GM21786 (cell line): ENCODE results near the gene COL4A2.

Source experiments
- ATAC-seq: cut with Tn5 transposase; IDR thresholded peaks from one replicate; pipeline ENCODE4 v1.9.1; 2021; ENCODE audit not compliant: unreplicated experiment

The COL4A2 gene

DNA sequence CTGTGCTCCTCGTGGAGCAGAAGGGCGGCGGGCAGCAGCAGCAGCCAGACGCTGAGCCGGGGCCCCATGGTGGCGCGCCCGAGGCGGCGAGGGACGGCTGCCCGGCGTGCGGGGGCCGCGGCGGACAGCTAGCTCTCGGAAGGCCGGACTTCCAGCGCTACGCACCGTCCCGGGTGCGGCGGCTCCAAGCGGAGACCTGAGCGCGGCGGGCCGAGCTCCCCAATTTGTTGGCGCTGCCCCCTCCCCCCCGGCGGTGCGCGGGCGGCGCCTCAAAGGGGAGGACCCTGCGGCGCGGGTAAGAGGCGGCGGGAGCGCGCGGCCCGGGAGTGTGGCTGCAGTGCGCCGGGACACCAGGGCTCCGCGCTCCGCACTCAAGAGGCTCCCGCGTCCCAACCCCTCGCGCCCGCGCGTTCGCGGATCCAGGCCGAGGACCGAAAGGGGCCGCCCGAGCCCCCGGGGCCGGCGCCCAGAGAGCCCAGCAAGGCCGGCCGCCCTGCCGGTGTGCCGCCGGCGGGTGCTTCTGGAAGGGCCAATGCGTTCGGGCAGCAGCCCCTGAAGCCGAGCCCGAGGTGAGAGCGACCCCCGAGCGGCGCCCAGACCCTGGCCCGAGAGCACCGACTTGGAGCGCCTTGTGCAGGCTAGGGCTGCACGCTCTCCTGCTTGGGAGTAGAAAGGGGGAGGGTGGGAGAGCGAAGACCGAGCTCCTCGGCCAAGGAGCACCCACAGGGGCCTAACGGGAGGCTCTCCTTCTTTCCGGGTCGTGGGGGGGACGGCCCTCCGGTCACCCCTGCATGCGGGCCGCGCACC is at the start of gene COL4A2, which contains the start of gene COL4A1:
TSS of gene COL4A2 (plus strand) at position 325 of the 807 bp plus-strand sequence. CDS start 620 bp downstream, outside the sequence.
TSS of gene COL4A1 (minus strand) at position 198 of the 807 bp plus-strand sequence. CDS start at position 68, 130 bp downstream.
- no peak for ATAC-seq

DNA sequence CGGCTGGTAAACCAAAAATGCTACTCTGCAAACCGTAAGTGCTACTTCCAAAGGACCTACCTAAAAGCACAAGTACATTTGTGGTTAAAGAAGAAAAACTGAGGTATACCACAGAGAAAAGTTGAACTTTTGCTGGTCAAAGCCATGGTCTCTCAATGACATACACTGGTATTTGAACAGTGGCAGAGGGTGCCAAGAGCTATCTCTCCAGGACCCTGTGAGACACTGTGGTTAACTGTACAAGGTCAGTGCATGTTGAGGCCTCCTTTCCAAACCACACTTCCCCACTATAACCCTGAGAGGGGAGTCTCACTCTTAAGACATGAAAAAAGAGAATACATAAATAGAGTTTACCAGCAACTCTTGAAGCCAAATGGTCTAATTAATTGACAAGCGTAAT is 49.7 kb upstream of the COL4A2 start:
- ATAC-seq, result peak; percentile 56

DNA sequence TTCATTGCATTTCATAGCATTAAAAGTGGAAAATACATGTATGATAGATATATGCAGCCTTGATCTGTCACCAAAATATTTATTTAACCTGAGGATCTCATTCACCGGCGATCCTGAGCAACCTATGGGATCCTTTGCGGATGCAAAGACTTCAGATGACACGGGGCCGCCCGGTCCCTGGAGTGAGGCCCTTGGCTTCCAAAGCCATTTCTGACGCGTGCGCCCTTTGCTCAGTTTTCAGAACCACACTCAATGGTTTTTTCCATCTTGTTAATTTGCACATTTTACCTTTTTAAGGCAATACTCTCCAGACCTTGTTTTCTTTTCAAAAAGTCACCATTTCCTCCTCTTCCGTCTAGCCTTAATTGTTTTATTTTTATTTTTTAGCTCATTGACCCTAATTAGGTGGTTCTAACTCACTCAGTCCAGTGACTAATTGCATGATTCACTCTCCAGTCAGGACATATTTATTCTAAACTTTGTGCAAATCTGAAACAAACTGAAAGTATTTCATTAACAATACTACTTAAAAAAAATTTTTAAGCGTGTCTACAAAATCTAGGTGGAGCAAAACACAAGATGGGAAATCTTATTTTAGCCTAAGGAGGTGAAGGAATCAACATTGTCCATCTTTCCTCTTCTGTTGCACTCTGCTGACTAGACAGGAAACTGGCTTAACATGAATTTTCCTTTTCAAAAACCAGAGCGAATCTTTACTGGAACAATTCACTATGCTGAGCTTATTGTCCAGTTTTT is 48.0 kb upstream of the COL4A2 start:
- ATAC-seq, result no peak

DNA sequence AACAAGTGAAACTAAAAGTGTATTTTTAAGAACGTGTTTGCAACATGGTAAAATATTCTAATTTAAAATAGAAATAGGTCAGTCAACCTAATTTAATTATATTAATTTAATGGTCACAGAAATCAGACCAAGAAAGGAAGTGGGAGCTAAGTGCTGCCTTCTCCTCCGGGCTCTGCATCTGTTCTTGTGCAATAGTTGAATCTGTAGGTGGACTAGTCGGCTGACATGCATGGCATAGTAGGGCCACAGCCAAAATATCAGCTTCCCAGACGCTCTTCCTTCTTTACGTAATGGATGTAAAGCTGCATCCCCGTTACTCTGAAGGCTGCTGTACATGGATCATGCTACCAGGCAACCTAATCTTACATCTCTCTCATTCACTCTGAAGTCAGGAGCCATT is 47.4 kb upstream of the COL4A2 start:
- ATAC-seq, result no peak

DNA sequence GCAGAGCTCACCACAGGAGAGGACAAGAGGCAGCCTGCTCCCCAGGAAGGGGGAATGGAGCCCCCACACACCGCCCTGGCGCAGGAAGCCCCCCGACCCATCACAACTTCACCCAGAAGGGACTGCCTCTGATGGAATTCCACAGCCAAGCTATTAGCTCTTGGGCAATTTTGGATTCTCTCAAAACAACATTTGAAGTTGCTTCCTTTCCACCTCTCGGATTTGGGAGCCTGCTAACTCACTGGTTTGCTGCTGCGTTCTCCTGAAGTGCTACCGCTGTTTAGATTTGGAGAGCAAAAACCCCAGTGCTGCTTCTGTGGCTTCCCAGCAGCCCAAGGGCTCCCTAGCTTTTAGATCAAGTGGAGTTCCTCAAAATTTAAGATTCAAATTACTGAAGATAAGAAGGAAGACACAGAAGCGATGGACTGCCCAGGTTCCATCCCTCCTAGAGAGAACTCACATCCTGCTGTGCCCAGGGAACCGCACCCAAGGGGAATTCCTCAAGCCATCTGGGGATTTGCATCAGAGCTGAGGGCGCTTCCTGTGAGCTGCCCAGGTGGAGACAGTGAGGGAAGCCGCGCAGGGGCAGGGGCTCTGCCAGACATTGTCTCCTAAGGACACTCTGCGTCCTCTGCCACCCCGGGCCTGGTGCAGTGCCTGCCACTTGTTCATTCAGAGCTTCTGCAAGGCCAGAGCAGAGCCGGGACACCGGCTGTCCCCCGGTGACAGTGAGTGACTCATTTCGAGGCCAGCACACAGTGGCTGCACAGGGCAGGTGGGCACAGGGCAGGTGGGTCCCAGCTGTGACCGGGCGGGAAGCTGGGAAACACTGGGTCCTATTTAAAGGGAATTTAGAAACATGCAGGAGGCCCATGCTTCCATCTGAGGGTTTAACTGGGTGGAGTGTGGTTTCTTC is 45.7 kb upstream of the COL4A2 start:
- no peak for ATAC-seq

DNA sequence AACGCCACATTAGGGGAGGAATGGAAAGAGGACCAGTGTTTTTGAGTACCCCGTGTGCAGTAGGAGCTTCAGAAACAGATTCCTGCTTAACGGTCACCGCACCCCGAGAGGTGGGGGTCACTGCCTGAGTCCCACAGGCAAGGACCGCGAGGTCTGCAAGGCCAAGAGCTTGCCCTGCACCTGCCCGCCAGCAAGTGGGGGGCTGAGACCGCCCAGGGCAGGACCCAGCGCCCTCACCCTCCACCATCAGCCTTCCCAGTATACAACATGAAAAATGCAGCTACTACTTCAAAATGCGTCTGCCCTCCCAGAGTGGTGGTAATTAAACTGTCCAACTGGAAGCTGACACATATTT is 45.0 kb upstream of the COL4A2 start:
- no peak for ATAC-seq

DNA sequence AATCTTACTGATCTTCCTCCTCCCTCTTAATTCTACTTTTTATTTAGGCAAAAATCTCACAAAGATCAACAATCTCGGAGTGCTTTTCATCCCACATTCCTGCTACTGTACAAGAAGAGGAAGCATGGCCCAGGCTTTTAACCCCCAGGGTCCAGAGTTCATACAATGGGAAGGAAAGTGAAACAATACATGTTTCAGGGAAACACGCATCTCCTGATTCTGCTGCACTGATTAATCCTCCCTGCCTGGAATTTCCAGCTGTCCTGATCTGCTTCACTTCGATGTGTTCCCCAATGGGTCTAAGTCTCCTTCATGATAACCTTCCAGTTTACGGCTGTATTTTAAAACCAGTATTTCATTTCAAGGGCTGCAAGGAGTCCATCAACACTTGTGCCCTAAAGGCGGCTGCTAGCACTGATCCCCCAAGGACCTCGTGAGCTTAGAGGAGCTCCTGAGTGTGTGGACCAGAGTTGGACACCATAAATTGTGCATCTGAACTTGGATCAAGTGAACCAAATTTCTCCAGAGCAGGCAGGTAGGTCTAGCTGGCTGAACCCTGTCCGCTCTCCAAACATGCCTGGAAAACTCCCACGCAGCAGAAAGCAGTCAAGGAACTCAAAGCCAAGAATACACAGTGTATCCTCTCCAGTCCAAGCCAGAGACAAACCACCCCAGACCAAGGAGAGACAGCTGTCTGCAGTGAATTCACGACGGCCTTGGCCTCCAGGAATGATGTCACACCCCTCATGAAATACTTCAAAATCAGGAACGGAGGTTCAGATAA is 44.4 kb upstream of the COL4A2 start:
- ATAC-seq, result no peak

DNA sequence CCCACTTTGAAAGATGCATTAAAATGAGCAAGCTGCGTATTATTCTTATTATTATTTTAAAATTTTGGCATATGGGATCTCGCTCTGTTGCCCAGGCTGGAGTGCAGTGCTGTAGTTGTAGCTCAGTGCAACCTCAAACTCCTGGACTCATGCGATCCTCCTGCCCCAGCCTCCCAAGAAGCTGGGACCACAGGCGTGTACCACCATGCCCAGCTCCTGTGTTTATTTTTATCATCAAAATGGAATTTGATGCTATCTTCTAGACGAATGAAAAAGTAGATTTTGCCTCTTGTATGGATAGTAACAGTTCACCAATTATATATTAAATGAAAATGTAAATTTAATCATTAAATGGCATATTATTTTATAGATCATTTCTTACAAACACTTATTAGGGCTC is 43.7 kb upstream of the COL4A2 start:
- ATAC-seq, result no peak

DNA sequence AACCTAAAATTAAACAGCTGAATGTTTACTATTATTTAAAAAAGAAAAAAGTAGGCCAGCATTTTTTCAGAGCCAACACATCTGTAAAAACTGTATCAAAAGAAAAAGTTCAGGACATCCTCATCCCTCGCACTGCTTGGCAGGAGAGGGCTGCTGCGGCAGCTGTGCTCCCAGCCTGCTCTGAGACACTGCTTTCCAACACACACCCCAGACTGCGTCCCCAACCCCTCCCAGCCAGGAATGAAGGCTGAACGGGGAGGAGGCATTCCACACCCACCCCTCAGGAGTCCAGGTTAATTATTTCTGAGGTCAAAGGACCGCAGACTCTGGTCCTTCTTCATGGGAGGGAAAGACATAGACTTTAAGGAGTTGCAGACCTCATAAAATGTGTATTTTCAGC is 43.2 kb upstream of the COL4A2 start:
- ATAC-seq, result no peak

DNA sequence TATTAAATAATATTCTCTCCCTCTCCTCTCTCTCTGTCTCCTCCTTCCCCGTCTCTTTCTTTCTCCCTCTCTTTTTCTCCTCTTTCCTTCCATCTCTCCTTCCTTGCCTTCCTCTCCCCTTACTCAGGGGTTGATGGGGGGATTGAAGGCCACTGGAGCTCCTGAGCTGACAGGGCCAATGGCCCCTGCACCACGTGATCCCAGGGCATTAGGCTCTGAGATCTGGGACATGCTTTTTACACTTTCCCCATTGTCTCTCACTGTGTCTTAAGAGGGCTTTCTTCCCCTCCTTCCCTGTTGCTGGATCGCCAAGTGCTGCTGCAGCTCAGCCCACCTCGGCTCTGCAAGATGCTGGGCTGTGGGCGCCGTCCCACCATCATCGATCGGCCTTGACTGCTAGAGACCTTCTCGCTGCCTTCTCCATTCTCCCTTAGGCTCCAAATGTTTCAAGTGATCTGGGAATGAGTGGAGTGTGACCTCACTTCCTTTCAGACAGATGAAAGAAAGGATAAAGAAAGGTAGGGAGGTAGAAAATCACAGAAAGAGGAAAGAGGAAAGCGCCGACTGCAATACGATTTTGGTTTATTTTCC is 42.3 kb upstream of the COL4A2 start:
- ATAC-seq, result no peak

DNA sequence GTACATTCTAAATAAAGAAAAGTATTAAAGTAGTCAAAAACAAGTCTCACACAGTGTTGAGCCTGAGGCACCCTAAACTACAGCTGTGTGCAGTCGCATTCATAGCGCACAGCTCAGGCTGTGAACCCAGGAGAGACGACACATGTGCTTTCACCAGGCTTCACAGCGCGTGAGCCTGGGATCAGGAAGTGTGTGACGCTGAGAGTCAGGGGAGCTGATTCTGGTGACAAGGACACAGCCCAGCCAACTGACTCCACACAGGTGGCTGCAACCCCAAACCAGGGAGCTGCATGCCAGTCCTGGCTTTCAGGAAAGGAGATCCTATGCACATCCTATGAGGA is 41.8 kb upstream of the COL4A2 start:
- no peak for ATAC-seq

DNA sequence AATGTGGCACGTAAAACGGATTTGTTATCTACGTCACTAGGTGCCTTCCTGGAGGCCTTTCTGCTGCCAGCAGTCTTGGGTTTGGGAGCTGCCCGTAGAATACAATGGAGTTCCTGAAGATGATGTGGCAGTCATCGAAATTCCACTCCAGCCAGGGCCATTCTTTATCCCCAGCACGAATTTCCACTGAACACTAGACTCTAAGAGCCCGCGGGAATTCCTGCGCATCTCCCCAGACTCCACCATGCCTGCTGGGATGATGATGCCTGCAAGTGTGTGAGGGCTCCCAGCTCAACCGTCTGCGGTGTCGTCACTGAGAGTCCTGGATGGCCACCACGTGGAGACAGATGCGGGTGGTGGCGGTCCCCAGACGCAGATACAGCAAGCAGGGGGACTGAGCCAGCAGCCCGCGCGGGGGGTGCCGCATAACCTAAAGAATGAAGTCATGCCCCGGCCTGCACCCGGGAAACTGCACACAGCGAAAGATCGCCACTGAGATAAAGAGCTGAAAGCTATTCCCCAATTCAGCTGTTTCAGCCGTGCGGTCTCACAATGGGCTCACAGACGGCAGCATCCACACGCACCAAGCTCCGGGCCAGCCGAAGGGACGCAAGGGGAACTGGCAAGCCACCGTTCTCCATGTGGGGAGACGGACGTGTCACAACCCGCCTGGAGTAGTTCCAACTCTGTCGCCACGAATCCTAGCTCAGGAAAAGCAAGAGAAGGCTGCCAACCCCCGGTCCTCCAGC is 41.2 kb upstream of the COL4A2 start:
- no peak for ATAC-seq

DNA sequence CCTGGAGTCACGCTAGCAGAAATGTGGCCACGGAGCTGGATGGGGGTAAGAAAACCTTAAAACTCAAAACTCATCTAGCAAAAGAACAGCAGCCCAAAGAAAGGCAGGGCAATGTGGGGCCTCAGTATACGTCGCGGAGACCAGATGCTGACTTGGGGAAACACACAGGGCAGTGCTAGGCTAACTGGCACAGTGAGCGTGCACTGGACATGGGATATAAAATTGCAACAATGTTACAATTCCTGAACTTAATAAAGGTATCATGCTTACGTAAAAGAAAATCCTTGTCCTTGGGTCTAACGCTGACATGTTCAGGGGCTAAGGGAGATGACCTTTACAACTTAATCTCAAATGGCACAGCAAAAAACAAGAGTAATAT is 40.7 kb upstream of the COL4A2 start:
- no peak for ATAC-seq

DNA sequence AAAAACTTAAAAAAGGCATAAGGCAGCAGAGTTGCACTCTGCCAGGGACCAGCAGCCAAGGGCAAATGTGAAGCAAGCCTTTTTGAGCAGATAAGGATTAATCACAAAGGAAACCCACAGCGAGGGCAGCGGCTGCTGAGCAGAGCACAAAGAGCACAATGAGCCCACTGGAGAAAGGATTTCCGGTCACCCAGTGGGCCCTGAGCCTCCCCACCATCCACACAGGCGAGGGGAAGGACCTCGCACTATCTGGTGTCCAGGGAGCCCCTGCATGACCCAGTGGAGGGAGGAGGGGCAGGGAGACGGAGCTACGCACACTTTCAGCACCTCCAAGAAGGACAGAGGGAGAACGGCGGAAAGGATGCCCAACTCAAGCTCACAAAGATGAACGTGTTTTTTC is 40.1 kb upstream of the COL4A2 start:
- ATAC-seq, result no peak

DNA sequence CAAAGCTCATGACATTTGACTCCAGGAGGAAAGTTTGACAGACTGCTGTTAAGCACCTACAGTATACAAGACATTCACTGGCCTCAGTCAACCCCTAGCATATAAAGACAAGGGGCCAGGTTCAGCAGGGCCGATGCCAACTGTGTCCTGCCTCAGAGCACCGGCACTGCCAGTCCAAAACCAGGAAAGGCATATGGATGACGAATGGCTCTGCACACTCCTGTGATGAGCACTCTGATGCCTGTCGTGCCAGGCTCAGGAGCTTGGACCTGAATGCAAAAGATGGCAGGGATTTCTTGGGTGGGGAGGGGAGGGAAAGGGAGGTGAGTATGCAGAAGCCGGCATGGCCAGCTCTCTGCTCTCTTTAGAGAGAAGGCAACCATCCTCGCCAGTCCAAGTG is 39.0 kb upstream of the COL4A2 start:
- ATAC-seq, result no peak

DNA sequence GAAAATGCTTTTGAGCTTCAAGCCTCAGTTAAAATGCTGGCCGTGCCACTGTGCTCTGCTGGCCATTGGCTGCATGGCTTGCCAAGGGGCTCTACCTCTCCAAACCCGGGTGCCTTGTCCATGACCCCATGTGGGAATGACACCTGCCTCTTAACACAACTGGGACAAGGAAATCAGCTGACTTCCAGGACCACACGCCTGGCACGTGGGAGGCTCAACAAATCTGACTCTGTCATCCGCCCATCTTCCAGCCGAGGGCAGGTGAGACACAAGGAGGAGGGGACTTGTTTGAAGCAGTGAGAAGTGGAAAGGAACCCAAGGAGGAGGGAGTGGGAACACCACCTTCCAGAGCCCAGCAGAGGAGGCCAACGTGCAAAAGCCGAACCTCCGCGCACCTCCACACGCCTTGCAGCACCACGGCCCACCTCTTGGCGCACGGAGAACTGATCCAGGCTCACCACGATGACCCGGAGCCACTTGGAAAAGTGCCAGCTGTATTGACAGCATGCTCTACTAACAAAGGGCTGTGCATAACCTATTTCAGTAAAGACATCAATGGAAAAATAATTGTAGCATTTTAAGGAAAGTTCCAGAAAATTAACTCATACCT is 38.4 kb upstream of the COL4A2 start:
- ATAC-seq, result no peak

DNA sequence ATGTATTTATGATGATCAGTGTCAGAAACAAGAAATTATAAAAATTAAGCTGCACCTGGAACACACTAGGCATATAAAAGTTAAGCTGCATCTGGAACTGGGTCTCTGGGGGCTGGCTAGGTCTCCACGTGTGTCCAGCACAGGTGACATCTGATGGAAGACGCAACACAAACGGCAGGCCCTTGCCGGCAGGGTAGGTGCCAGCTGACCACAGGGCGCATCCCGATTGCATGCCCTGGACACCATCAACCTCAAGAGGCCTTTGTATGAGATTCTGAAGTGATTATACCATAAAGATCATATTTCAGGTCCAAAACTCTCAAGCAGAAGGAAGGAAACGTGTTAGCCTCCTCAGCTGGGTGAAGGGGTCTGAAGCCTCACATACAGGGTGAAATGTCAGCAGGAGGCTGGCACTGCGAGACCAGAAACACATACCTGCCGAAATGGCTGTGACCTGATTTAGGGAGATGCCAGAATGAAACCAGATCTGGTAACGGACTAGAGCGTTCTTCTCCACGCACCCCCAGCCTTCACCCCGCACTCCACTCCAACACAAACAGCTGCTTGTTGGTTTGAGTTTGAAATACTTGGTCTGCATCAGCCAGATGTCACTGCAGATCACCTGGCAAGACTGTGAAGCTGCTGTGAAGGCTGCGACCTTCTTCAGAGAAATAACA is 37.4 kb upstream of the COL4A2 start:
- no peak for ATAC-seq

DNA sequence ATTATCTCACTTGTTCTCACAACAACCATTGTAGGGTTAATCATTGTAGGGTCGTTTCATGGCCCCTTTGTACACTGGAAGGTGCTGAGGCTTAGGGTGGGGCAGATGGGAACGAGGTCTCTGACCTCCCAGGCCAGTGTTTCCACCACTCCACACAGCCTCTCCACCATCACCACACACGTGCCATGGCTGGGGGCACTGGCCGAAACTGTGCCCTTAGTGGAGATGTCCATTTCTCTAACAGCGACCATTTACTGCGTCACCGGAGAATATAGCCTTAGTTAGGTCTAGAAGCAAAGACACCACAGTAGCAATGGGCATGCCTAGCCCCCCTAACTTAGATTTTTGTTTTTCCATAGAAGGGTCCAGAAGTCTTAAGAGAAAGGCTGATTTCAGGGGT is 36.6 kb upstream of the COL4A2 start:
- no peak for ATAC-seq

DNA sequence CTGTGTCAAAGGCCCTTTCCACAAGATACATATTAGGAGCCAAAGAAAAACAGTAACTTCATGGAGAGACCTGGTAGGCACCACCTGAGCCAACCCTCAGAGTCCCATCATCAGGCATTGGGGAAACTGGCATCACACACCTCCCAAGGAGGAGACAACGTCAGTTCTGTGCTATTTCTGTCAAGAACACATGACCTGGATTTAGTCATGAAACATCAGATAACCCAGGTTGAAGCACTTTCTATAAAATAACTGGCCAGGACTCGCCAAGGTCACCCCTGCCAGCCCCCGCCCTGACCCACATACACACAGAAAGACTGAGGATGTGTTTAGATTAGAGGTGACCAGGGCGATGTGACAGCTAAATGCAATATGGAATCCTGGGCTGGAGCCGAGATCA is 35.8 kb upstream of the COL4A2 start:
- no peak for ATAC-seq
